Umbilical cord (tissue), 2 donors: ENCODE data around the gene FAT1. TPM values are rescaled to one million over a fixed set of nuclear protein-coding genes. Genes with fewer than 3 reads are reported as not detected.
A peak's percentile ranks its signal among the peaks of the same experiment; 100 is the strongest.

ENCODE experiments used
- DNase-seq: peaks from one replicate; pipeline ENCODE4 v3.0.0-alpha.2; 2015; ENCODE audit warnings: low spot score
- total RNA-seq: library from RNA; depleted of rRNA; stranded (reverse); fragments of >200 nt; gene quantifications from one replicate; pipeline ENCODE4 v1.2.3, GENCODE V29; 2014; ENCODE audit warnings: low replicate concordance; ENCODE audit not compliant: insufficient read depth

Gene FAT1
- total RNA-seq, 1 donor from 2014 or later = 242 TPM

DNA sequence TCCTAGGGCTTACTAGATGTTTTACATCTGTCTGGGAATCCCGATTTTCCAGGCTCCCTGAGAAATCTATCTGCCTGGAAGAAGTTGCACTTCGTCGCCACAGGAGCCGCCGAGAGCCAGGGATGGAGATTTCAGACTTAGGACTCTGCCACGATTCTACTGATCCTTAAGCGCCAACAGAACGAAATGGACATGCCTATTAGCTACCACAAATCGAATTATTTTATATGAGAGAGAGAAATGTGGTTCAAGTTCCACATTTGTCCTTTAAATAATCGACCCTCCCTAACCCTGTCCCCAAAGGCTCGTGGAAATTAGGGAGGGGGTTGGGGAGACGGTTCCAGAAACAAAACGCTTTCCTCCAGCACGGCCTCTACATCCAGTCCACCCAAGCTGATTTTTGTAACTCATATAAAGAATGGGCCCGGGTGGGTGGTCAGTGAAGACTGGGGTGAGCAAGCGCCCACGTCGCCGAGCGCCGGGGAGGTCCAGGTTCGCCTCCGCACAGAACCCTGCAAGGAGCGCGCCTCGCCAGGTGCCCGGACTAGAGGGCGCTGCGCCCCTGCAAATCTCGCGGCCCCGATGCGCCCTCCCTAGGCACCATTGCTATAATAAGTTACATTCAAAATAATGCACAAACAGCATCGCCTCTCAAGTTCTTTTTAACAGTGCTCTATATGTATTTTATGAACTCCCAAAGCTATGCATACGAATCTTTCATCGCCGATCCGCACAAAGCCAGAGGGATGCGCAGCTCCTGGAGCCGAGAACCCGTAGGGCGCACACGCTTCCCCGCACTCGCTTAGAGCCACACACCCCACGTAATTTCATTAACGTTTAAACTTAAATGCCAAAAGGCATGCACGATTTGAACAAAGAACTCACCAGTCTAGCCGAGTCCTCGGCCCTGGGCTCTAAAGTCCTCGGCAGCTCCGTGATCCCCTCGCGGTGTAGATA, 2.1 kb upstream of the FAT1 start:
- peak; percentile 81 for DNase-seq

DNA sequence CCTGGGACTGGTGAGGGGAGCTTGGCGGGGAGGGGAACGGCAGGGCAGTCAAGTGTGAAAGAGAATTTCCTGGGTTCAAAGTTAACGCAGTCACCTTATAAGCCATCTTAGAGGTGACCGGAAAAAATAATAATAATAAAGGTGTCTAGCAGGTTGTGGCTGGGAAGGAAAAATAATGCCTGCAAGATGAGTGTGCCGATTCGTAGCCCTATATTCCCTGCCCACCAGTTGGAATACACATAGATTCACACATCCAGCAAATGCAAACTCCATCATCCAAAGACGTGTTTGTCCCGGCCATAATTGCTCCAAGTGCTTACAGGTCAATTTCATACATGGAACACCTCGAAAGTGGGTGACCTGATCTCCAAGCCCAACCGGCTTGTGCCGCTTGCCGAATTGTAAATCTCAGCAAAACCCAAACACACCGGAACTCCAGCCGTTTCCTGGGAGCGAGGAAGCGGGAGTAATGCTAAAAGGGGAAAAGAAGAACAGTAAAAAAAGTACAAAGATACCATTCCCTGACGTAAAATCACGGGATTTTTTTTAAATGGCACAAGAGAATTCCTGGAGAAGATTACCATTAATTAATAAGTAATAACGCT, 1.3 kb upstream of the FAT1 start:
- peak; percentile 32 for DNase-seq

DNA sequence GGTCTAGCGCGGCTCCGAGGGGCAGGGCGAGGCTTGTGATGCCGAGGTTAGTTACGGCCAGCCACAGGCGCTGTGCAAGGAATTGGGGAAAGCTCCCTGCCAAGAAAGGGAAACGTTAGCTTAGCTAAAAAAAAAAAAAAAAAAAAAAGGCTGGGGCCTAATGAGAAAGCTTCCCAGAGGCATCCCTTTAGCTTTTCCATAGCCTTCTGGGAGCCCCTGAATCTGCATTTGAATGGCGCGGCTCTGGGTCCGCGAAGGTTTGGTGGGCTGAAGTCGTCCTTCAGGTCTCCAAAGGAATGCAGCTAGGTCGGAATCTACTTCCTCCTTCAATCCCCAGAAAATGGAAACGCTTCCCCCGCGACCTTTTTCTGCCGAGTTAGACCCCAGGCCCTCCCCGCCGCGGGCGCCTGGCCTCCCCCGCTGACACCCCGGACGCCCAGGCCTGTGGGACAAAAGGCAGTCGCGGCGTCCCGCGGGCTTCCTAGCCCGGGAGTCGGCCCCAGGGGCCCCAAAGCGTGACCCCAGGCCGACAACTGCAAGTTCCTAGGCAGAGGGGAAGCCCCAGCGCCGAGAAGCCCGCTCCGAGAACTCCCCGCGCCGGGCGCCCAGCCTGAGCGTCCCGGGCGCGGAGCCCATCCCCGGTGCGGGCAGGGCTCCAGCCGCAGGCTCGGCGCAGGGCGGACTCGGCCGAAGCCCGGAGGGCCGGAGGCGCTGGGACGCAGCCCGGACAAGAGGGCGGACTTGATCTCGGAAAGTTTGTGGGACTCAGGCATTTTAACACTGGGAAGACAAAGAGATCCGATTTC, 605 bp upstream of the FAT1 start:
- peak; percentile 45 for DNase-seq

DNA sequence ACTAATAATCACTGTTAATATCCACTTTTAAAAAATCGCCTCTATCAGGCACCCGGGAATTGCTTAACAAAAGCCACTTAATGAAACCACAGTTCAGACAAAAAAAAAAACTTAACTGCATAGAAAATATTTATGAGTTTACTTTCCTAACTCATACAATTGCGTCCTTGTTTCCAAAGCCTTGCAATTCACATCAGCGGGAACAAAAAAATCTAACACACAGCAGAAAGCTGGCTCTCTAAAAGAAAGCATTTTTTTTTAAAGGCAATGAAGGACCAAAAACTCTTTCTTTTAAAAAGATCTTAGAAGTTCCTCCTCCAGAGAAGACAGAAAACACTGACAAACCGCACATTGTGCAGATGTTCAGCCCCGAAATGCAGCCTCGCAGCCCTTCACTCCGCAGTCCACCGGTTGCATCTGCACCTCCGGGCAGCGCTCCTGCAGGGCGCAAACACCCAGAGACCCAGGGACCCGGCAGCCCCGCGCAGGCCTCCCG, 812 bp downstream of the FAT1 start:
- DNase-seq = peak; percentile 24

DNA sequence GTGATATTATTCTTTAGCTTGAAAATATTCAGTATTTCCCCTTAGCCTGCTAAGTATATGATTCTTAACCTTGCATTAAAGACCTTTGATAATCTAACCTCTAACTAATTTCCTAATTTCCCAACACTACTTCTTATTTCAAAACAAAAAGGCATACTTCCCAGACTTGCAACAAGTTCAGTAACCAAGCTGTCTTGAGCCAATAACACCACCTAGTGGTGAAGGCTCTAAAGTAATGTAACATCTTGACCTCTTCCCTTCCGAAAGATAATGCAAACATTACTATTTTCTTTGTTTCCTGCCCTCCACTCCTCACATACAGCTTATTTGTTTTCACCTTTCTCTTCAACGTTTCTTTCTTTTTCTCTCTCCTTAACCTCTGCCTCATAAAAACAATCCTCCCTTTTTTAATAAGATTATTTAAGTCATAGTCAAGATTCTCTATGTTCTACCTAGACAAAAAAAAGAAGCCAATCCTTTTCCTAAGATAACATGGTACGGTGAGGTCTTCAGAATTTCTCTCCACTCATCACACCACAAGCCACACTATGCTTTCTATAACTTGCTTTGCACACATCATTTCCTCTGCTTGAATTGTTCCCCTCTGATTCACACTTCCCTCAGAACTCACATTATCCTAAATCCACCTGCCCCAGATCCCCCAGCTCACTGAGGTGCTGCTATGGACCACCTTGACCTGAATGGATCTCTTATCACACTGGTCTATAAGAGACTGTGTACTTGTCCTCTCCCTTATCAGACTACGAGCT, 3.5 kb downstream of the FAT1 start:
- no peak for DNase-seq

DNA sequence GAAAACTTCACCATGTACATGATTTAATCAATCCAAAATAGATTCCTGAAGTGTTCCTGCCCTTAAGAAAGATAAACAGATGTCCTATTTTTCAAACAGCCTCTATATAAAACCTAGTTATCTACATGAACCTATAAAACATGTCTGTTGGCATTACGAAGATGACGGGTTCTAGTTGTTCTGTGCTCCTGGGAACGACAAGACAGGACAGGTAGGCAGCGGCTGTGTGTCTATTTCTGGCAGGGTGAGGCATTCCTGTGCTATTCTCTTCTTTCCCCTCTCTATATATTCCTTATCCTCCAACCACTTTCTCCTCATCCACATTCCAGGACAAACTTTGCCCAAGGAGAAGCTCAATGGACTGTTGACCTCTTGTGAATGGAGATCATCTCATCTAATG, 6.1 kb downstream of the FAT1 start:
- peak; percentile 26 for DNase-seq

DNA sequence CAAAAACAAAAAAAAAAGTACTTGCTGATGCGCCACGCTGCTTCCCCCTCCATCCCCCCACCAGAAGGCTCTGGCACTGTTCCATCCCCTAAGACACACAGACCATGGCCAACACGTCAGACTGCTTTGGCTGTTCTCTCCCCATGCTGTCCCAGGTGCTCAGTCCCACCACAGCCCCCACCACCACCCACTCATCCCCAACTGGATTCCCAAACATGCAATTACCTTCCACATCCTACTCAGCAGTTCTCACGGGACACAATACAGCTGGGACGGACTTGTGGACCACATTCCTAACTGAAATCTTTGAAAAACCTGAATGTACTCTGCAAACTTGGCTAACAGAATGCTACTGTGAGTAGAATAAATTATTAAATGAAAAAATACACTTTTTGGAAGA, 8.6 kb downstream of the FAT1 start:
- DNase-seq = no peak

DNA sequence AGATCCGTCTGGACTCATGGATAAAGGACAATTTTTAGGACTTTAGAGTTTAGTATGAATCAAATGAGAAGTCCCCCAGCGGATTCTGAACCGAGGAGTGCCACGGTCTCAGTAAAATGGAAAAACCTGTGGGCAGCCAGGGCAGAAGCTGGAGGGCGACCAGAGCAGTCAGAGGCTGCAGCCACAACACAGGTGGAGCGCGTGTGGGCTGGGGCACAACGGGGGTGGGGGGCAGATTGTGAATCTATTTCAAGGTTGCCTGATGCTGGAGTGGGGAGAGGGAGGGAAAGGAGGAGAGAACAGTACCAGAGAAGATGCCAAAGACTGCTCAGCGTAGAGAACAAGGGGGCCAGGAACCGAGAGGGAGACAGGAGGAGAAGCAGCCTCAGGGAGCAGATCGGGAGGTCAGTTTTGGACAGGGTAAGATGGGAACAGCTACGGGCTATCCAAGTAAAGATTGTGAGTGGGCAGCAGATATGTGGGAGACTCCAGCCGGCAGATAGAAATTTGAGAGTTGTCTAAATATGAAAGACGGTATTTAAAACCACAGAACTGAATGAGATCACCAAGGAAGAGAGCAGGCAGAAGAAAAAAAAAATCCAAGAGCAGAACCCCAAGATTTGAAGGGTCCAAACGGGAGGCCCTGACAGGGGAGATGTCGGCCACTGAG, 9.5 kb downstream of the FAT1 start:
- no peak for DNase-seq

DNA sequence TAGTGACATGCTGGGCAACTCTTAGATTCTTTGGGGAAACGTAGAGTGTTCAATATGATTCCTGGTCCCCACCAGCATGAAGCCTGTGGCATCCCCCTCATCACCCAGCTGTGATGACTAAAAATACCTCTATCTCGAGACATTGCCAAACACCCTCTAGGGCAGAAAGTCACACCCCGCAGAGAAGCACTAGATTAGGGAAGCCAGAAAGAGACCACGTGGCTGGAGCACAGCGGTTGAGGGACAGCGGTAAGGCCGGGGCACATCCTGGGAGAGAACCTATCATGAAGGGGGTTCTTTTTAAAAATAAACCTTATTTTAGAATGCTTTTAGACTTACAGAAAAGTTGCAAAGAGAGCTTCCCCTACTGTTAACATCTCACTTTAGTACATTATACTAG, 11.0 kb downstream of the FAT1 start:
- DNase-seq = no peak

DNA sequence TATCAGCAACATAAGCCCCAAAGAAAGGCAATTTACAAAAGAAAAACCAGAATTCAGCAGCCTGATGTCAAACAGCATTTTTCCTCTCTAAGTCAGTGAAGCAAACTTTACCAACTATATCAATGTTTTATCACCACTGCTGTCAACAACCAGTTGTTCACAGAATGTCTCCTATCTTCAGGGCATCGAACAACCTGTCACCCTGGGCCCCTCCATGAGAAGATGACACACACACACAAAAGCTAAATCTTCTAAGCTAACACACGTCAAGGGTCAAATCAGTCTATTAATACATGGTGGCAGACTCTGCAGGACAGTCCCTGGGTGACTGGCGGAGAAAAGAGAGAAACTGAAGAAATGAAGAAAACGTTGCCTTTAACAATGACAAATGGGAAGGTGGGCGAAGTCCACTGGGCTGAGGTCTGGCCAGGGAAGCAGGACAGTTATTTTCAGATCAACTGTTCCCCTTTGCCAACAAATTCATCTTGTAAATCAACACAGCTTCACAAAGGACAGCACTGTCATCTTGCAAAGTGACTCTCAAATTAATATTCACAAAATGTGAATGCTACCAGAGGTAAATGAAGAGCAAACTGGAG, 13.0 kb downstream of the FAT1 start:
- no peak for DNase-seq

DNA sequence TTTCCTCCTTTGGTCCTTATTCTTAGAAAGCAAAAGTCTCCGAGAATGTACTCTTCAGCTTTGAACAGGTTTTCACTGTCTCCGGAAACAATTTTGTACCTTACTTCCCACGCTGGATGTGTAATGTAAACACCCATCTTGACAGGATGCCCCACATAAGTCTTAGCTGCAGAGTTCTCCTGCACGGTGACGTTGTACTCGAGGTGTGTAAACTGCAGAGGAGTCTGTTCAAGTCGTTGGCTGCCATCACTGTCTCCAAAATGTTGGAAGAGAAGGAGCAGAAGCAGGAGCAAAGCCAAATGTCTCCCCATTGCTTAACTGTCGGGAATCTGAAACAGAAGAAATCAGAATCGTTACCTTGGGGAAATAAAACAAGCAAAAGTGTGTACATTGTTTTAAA, 14.1 kb downstream of the FAT1 start:
- DNase-seq = no peak

DNA sequence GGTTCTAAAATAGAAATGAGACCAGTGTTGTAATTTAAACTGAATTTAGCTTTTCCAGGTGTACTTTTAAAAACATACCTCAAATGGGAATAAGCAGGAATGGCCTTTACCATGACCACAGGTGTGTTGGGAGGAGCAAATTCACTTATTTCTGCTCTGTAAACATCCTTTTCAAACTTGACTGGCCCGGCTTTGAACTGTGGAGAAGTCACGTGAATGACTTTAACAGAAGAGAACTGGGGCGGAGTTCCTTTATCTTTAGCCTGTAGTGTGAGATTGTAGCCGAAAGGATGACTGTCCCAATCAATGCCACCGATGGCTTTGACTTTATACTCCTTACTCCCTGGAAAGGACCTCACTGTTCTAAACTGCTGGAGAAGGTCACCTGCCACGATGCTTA, 15.1 kb downstream of the FAT1 start:
- no peak for DNase-seq

DNA sequence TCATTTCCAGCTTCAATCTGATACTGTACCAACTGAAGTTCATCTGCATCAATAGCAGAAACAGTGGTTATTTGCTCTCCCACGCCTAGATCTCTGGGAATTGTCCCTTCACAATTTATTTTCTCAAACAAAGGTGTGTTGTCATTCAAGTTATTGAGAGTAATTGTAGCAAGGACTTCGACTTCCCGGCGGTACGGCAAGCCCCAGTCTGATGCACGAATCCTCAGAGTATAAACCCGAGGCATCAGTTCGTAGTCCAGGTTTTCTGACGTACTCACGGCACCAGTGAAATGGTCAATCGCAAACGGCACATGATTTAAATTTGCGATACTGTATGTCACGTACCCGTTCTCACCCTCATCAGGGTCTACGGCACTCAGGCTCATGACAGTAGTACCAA, 15.7 kb downstream of the FAT1 start:
- no peak for DNase-seq

DNA sequence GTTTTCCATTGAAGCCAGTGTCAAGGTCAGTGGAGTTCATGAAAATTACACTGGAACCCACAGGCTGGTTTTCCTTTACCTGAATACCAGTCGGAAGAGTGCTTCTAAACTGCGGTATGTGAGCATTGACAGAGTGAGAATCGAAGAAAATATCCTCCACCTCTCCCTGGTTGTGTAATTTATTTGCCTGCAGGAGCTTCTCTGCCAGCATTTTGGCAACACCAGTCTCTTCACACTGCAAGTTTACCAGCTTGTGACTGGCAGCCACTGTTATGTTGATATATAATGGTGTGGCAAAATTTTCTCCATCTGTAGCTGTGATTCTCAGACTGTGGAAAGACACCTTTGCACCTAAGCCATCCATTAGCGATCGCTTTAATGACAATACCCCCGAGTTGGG, 16.1 kb downstream of the FAT1 start:
- no peak for DNase-seq

DNA sequence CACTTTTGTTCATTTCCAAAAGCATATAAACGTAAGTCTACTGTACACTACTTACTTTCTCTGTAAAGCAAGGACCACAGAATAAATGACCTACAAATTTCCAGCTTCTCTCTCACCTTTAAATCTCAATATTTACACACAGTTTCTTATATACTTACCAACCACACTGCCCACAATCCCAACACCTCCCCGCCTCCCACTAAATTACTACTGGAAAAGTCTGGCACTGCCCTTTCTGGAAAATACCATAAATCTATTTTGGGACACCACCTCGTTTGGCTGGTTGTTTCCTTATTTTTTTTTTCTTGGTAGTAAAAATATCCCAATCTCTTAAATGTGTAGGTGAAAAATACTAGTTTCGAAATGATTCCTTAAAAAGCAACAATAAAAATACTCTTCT, 19.6 kb downstream of the FAT1 start:
- DNase-seq = no peak

DNA sequence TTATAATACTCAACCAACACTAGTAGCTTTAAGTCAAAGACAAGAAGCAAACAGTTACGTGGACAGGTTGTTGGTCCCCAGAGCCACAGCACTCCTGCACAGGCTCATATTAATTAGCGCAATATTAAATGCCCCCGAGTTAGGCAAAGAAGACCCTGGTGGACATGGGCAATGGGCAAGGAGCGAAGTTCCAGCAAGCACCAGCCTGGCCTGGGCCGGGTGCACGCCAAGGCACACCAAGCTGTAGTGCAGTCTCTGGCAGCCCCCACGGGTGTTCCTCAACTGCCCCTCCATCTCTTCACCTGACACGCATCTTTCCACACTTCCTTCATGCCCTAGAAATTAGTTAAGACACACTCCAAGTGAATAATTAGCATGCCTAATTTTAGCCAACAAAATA, 20.1 kb downstream of the FAT1 start:
- DNase-seq = no peak

DNA sequence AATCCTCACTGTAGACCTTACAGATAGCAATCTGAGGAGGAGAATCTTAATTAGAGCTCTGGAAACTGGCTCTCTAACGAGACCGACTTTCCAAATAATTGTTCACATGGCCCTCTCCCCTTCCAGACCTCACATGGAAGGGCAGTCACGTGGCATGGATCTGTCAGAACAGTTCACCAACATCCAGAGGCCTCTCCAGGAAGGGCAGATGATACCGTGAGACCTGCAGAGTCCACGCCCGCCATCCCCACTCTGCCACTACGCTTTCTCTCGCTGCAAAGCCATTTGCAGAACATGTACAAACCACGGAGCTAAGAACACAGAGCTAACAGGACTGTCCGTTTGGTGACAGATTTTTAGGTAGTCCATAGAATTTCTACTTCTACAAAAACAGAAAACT, 20.7 kb downstream of the FAT1 start:
- DNase-seq = no peak

DNA sequence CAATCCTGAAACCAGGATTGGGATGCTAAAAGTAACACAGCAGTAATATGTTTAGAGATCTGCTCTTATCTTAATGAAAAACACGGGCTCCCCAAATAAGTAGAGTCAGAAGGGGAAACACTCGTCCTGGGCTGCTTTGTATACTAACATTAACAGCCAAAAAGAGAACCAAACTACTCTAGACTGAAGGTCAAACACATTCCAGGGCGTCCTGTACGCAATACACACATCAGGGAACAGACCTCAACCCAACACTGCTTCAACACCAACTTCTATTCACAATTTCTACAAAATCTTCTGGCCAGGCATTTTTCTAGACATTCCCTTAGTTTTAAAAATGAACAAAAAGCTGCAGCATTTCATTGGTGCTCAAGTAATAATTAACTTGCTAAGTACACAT, 21.4 kb downstream of the FAT1 start:
- no peak for DNase-seq

DNA sequence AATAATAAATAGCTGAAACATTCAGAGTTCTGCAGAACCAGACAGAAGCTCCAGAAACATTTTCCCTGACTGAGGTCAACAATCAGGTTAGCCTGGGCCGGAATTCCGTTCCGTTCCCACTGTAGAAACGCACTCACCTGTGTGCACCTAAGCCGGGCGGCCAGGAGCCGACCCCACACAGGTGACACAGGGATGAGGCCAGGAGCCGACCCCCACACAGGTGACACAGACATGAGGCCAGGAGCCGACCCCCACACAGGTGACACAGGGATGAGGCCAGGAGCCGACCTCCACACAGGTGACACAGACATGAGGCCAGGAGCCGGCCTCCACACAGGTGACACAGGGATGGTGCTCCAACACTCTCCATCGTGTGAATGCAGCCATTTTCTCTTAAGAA, 21.9 kb downstream of the FAT1 start:
- no peak for DNase-seq

DNA sequence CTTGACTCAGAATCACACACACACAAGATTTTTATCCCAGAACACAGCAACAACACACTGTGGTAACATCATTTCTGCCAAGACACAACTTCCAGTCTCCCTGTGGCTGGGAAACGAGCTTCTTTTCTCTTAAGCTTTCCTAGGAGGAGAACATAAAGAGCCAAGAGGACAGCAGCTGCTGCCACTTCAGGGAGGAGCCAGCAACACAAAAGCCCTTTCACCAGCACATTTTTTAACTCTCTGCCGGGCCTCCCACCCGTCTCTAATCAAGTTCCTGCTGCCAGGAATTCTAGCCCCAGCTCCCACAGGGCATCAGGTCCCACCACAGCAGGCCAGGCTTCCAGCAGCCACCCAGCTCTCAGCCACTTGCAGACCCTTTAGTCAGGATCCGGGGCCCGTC, 22.4 kb downstream of the FAT1 start:
- DNase-seq = peak; percentile 40
